Left ventricle myocardium inferior (tissue), 1 donor: ENCODE data around the gene FAF1. TPM values are rescaled to one million over a fixed set of nuclear protein-coding genes. Genes with fewer than 3 reads are reported as not detected.

Experiments used
- DNase-seq: peaks from one replicate; pipeline ENCODE4 v3.0.0-alpha.2; 2020
- H3K27ac ChIP-seq: fragments of 200-600 bp; replicated peaks from 2 replicates; pipeline ENCODE4 v1.8.0; 2021
- H3K27me3 ChIP-seq: fragments of 200-600 bp; 2 replicates; pipeline ENCODE4 v1.8.0; 2021; ENCODE audit warnings: low read depth
- H3K36me3 ChIP-seq: fragments of 200-600 bp; 2 replicates; pipeline ENCODE4 v1.8.0; 2021
- H3K4me1 ChIP-seq: fragments of 200-600 bp; 2 replicates; pipeline ENCODE4 v1.8.0; 2021
- H3K4me3 ChIP-seq: fragments of 200-600 bp; 2 replicates; pipeline ENCODE4 v1.8.0; 2021; ENCODE audit warnings: mild to moderate bottlenecking, moderate library complexity
- H3K9me3 ChIP-seq: fragments of 200-600 bp; replicated peaks from 2 replicates; pipeline ENCODE4 v1.8.0; 2021
- intact Hi-C: fragments of 100-400 bp; cut with micrococcal nuclease; formaldehyde crosslinking; loops from one replicate; pipeline ENCODE4 v1.11.0; 2022
- total RNA-seq: library from RNA; stranded (reverse); fragmentation: NEBNext Ultra II Directional; extraction: Animal tissue kit (Norgen Biotek cat#: 25700); gene quantifications from one replicate; pipeline ENCODE4 v1.2.1, GENCODE V29; 2021
- TF ChIP-seq, protein P1 (sequence below): fragments of 200-600 bp; IDR thresholded peaks from 2 replicates; pipeline ENCODE4 v1.8.0; 2021; ENCODE audit warnings: antibody characterized with exemption, mild to moderate bottlenecking, borderline replicate concordance
- donor health status: DM: no; HTN: yes; CAD: no; lungs with severe emphysema.

The FAF1 gene
- total RNA-seq, 1 donor from 2014 or later = 80.0 TPM

DNA sequence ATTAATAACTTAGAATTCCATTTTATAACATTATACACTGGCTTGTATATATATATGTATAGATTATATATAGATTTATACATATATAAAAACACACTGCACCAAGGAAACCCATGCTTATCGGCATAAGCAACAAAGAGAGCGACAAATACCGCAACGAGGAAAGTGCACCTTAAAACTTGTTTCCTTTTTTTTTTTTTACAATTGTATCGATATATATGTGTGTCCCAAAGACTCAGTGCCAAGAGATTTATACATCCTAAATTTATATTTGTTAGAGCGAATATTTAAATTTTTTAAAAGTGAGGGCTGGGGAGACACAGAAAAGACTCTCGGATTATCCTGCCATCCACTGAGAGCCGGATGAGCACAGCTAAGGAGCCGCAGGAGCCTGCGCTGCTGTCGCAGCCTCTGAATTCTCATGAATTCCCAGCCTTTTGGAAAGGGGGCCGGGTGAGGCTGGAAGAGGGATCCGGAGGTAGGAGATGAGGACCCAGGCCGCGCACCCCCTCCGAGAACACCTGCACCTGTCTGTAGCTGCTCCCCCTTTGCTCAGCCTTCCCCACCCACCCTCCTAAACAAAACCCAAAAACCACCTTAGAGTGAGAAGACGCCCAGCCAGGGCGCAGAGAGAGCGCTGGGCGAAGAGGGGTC is 542.0 kb downstream of the FAF1 start:
- peaks cover 100% of the 10 kb centered on the region for H3K27me3 ChIP-seq
- peaks cover 49% of the 10 kb centered on the region for H3K4me1 ChIP-seq
- no peak for DNase-seq
- H3K4me3 ChIP-seq = peak overlapping the region; percentile 60
- peaks cover 8% of the 10 kb centered on the region for H3K9me3 ChIP-seq
- H3K36me3 ChIP-seq = no peaks in the 10 kb centered on the region
- intact Hi-C loops = no loop called here
- no peak overlapping the region for H3K27ac ChIP-seq
- TF ChIP-seq, protein P1, sequence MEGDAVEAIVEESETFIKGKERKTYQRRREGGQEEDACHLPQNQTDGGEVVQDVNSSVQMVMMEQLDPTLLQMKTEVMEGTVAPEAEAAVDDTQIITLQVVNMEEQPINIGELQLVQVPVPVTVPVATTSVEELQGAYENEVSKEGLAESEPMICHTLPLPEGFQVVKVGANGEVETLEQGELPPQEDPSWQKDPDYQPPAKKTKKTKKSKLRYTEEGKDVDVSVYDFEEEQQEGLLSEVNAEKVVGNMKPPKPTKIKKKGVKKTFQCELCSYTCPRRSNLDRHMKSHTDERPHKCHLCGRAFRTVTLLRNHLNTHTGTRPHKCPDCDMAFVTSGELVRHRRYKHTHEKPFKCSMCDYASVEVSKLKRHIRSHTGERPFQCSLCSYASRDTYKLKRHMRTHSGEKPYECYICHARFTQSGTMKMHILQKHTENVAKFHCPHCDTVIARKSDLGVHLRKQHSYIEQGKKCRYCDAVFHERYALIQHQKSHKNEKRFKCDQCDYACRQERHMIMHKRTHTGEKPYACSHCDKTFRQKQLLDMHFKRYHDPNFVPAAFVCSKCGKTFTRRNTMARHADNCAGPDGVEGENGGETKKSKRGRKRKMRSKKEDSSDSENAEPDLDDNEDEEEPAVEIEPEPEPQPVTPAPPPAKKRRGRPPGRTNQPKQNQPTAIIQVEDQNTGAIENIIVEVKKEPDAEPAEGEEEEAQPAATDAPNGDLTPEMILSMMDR = no peak

DNA sequence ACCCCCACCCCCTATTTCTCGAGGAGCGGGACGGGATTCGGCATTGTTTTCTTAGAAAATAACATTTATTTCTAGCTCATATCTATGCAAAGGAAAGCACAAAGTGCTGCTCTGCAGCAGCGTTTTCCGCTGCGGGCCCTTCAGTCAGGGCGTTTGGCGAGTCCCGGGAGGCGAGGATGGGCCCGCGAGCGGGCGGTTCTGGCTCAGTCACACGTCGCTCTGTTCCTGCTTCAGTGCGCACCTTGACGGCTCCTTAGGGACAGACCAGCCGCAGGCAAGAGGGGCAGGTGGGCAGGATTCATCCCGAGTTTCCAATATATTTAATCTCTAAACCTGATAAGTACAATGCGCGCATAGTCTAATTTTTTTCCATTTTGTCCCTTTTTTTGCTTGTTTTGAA is 542.6 kb downstream of the FAF1 start:
- peaks cover 100% of the 10 kb centered on the region for H3K27me3 ChIP-seq
- TF ChIP-seq, protein P1 = no peak
- intact Hi-C loops = no loop called here
- H3K9me3 ChIP-seq = peaks cover 14% of the 10 kb centered on the region
- H3K36me3 ChIP-seq = no peaks in the 10 kb centered on the region
- H3K27ac ChIP-seq = no peak overlapping the region
- H3K4me1 ChIP-seq = peaks cover 43% of the 10 kb centered on the region
- DNase-seq = no peak
- H3K4me3 ChIP-seq = peak overlapping the region; percentile 22

DNA sequence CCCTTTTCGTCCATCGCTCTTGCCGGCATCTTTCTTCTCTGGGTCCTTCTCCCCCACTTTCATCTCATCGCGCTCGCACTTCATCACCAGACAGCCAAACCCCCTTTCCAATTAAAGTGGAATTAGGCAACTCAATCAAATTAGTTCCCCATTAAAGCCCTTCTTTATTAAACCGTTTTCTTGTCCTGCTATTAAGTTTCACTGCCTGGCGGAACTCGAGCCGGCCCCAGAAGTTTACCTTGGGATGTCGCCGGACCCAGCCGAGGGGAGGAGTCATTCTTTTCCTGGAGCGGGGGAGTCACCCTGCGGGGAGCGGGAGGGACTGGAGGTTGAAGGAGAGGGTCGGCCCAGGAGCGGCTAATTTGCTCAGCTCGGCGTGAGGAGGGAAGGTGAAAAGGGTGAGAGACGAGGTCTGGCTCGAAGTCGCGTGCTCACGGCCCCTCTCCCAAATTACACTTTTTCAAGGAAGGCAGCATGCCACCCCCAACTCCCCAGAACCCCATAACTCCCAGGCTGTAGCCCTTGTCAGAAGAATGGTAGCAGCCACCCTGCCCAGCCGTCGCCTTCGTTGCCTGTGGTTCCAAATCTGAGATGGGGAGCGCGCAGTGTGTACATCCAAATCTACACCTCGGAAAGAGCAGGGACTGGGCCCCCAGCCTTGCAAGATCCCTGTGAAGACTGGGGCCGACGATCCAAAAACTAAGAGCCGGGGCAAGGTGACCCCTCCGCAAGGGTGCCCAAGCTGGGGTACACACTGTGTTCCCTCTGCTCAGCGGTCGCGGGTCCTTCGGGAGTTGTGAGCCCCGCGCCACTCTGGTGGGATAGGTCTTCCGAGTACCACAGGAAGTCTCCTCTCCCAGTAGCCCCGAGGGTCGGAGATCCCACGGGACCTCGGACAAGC is 543.3 kb downstream of the FAF1 start:
- H3K4me3 ChIP-seq = peak overlapping the region; percentile 22
- TF ChIP-seq, protein P1 = no peak
- peaks cover 18% of the 10 kb centered on the region for H3K9me3 ChIP-seq
- no peak overlapping the region for H3K27ac ChIP-seq
- no peaks in the 10 kb centered on the region for H3K36me3 ChIP-seq
- H3K4me1 ChIP-seq = peaks cover 42% of the 10 kb centered on the region
- no peak for DNase-seq
- intact Hi-C loops = no loop called here
- peaks cover 100% of the 10 kb centered on the region for H3K27me3 ChIP-seq

DNA sequence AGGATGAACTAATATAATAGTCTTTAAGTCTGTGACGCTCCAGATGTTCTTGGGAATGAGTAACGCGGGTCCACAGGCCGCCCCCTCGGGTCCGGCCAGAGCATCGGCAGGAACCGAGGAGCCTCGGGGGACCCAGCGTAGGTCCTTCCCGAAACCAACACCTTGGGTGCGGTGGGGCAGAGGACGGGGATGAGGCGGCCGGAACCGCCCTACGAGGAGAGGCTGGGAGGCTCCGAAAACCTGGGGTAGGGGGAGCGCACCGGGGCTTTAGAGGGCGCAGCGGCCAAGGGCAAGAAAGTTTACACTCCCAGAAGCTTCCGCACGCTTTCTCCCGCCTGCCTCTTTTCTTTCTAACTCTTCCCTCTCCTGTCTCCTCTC is 543.9 kb downstream of the FAF1 start:
- Histone ChIP-seq H3K4me1 (peaks cover 41% of the 10 kb centered on the region), H3K4me3 (no peak overlapping the region), H3K27ac (no peak overlapping the region), H3K9me3 (peaks cover 19% of the 10 kb centered on the region), H3K27me3 (peaks cover 100% of the 10 kb centered on the region), H3K36me3 (no peaks in the 10 kb centered on the region)
- no peak for DNase-seq
- TF ChIP-seq, protein P1 = no peak
- intact Hi-C loops = no loop called here

DNA sequence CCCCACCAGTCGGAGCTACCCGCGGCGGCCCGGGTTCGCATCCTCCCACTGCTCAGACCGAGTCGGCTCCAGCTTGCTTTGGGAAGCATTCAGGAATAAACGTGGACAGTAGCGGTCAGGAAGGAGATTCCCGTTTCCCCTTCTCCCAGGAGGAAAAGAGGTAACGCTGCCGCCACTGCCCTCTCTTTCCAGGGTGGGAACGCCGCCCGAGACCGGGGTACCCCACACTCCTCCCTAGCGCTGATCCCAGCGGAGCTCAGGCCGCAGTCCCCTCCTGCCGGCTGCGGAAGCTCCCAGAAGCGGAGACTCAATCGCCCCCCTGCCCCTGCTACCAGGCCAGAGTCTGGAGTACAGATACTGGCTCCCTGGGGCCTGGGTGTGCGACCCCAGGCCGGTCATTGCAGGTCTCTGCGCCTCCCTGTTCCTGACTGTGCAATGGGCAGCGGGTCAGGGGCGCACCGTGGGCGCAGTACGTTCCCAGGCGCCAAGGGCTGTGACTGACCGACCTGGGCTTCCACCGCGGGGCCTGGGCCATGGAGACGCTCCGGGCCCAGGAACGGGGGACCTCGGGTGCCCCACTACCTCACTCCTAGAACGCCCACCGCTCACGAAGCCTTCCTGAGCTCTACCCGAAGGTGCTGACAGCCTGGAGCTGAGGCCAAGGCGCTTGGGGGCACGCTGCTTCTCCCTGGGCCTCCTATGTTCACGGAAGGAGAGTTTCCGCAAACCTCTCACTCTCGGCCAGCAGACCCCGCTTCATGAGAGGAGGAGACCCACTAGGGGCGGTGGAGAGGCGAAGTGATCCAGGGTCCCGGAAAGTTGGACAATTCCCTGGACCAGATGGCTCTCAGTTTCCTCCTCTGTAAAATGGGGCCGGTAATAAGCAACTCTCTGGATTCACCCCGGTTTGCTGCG is 544.6 kb downstream of the FAF1 start:
- TF ChIP-seq, protein P1 = no peak
- H3K9me3 ChIP-seq = peaks cover 25% of the 10 kb centered on the region
- intact Hi-C loops = no loop called here
- H3K27ac ChIP-seq = no peak overlapping the region
- peaks cover 100% of the 10 kb centered on the region for H3K27me3 ChIP-seq
- H3K4me3 ChIP-seq = no peak overlapping the region
- no peaks in the 10 kb centered on the region for H3K36me3 ChIP-seq
- peaks cover 35% of the 10 kb centered on the region for H3K4me1 ChIP-seq
- DNase-seq = no peak
